ELR (cell line): ENCODE results near the gene PRR15L.
A peak's percentile ranks its signal among the peaks of the same experiment; 100 is the strongest.

Experiments used
- DNase-seq: peaks from one replicate; pipeline ENCODE4 v3.0.0-alpha.2; 2015; ENCODE audit warnings: low read depth

The PRR15L gene

DNA sequence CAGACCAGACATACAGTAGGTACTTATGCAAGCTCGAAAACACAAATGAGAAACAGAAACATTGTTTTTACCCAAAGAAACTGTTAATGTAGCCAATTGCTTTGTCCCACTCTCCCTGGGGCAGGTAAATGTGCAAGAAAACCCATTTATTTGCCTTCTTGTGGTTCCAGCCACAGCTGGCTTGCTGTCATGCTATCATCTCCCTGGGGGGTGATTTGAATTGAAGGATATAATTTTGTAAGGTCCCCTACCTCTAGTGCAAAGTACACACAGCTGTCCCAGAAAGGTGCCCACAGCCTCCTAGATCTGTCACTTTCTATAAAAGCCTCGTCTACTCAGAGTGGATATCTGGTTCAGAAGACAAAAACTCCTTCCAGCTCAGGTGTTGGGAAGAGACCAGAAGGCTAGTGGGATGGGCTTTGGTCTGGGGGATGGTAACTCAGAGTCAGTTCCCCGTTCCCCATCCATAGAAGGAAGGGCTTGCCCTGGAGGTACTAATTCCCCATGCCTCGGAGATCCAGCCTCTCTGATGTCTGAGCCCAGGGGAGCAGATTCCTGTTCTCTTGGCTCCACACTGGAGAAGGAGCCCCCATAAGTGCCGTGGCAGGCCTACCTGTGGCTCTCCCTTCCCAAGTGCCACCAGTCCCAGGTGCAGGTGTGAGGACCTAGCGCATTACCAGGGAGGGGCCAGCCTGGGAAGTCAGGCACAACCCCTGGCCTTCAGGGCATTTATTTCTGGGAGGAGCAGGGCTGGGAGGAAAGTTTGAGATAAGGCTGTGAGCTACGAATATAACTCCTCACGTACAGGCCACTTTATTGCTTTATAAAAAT, 2.4 kb upstream of the PRR15L start:
- no peak for DNase-seq

DNA sequence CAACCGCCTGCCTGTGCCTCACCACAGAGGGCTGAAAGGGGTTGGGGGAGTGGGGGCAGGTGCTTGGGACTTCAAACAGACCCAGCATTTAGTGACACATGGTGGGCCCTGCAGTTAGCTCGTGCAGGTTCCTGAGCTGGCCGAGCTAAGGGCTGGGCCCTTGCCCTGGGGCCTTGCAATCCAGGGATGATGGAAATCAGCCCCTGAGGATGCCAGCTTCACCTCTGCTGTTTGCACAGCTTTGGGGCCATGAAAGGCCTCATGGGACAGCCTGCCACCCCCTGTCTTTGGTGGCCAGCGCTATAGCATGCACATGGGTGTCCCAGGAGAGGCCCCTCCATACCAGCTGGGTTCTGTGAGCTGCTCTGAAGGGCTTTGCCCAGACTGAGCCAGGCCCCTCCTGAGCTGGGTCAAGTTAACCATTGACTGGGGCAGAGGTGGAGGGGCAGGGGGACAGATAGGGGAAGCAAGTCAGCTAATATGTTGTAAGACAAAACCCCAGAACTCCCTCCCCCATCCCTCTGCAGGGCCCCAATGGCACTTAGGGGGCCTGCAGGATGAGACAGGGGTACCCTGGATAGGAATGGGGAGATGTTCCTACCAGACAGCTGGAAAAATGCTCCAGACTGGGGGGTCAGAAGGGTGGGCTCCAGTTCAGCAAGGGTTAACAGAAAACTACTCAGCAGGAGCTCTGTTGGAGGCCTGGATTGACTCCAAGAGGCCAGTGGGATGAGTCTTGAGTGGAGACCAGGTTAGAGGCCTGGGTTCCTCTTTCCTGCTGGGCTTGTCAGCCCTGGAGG, 692 bp downstream of the PRR15L start:
- DNase-seq, result no peak

DNA sequence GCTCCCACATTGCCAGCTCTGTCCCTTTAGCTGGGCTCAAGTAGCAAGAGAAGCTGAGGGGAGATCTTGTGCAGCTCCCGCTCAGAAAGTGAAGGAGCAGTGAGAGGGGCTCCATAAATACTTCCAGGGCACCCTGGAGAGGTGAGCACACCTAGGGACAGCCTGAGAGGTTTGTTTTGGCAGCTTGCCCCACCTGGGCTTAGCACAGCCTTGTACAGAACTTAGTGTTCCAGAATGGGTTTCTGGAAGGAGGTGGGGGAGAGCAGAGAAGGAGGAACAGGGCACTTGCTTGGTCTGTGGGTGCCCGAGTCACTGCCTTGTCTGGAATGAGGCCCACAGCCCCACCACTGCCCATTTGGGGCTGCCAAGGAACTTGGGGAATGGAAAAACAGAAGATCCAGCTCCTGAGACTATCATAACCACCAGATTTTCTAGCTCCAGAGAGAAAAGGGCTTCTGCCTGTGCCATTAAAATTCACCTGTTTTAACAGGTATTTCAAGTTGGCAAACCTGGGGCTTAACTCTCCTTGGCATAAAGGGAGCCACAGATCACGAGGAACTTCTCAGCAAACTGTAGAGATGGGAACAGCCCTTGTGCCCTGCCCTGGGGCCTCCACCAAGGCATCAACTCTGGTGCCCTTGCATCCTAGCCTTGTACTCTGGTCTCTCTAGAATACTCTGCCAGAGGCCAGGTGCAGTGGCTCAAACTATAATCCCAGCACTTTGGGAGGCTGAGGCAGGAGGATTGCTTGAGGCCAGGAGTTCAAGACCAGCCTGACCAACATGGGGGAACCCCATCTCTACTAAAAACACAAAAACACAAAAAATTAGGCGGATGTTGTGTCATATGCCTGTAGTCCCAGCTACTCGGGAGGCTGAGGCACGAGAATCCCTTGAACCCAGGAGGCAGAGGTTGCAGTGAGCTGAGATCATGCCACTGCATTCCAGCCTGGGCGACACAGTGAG, 1.9 kb downstream of the PRR15L start:
- DNase-seq, result no peak

DNA sequence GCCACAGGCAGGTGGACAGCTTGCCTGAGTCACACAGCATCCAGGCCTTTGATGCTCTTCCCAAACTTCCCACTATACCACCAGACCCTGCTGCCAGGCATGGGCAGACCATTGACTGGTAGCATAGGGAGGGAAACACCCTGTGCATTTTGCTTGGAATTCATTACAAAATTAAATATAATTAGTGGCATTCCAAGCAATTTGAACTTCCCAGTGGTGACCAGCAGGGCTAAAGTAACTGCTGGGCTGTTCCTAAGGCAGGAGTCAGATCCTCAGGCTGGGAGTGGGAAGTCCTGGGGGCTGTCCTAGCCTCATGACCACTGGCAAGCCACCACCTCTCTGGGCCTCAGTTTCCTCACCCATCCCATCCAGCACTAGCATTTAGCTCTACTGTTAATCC, 3.8 kb downstream of the PRR15L start:
- DNase-seq, result peak; percentile 34

DNA sequence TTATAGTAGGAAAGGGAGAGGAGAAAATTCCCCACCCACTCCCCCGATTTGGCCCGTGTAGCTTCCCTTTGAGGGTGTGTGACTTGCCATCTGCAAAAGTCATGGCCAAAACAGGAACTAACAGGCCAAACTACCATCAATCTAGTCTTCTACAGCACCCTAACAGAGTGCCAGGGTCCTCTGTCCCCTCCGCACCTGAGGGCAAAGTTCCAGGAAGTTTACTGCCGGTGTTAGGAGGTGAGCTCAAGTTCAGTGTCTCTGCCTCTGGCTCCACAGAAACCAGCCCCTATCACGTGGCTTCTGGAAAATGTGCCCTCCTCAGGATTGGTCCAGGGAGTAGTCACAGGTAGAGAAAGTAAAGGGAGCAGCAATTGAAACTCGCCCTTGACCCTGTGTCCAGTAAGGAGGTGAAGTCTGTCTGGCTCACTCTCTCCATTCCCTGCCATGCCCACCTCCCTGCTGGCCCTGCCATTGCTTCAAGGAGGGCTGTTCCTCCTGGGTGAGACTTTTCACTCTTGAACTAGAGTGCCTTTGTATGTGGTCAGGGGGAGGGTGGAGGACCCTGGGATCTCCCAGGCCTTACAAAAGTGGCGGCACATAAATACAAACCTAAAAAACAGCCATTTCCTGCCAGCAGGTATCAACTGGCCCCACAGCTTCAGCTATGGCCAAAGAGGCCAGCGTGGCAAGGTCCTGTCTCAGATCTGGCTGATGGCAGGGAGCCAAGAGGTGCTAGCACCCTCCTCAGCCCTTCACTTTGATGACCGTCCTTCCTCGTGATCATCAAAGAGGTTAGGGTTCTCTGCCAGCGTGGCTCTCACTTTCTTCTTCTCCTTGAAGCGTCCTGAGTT, 5.3 kb downstream of the PRR15L start:
- no peak for DNase-seq

DNA sequence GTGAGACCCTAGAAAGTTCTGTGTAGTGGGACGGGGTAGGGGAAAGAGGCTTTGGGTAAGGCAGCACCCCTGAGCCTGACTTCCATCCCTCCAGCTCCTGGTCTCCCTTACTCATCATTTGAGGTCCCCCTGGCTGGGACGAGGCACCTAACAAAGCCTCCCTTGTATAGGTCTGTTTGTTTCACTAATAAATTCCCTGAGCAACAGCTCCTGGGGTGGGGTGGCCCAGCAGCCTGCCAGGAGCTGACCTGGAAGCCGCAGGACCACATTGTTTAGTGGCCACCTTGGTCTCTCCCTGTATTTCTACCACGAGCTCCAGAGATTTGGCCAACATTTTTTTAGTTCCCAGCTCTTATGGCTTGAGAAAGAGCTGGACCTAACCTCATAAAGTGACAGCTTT, 7.2 kb downstream of the PRR15L start:
- no peak for DNase-seq

DNA sequence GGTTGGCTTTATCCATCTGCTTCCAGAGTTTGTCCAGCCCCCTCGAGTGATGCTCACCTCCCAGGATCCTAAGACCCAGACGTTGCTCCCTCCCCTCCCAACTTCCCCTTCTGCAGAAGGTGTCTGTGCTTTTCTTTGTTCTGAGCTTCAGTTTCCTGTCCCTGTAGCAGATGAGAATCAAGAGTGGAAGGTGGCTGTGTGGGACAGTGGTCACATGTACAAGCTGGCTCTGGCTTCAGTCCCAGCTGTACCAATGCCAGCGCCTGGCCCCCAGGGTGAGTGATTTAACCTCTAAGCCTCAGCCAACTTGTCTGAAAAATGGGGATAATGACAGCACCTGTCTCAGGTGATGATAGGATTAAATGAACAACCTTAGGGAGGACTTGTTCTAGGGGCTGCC, 7.7 kb downstream of the PRR15L start:
- DNase-seq, result no peak

DNA sequence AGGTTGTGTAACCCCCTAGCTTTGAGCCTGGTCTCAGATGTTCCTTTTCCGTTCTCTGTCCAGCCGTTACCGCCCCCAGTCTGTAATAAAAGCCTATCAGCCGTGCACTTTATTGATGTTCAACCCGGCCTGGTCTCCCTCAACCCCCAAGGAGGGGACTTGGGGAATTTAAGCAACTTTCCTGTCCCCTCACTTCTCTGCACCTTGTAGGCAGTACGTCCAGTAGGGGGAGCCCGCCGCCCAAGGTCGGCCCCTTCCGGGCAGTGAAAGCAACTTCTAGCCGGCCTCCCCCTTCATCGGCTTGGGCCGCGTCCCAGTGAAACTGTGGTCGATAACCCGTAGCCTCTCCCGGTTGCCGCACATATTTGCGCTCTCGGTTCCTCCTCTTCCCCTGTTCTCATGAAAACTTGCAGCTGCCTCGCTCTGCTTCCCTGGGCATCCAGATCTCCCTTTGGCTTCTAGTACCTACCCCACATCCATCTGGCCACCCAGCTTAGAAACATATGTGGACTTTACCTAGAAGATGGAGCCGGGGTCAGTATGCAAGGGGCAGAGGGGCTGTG, 8.4 kb downstream of the PRR15L start:
- peak; percentile 88 for DNase-seq

DNA sequence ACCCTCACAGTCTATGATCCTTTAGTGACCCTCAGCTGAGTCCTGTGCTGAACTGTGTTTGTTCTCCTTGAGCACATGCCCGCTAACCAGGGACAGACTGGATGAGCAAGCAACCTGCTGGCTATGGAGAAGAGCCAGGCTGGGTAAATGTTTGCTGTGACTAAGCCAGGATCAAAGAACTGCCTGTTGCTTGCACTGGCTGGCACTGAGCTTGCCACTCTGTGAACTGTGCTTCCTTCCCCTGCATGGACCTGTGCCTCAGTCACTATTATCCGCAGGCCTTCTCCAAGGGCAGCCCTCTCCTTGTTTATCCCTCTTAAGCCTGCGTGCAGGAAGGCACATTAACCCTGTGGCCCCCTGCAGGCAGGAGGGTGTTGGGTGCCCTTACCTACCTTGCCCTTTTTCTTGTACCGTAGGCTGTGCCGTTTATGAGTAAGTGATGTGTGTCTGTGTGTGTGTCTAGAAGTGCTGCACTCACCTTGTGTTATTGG, 8.9 kb downstream of the PRR15L start:
- DNase-seq, result peak; percentile 27

DNA sequence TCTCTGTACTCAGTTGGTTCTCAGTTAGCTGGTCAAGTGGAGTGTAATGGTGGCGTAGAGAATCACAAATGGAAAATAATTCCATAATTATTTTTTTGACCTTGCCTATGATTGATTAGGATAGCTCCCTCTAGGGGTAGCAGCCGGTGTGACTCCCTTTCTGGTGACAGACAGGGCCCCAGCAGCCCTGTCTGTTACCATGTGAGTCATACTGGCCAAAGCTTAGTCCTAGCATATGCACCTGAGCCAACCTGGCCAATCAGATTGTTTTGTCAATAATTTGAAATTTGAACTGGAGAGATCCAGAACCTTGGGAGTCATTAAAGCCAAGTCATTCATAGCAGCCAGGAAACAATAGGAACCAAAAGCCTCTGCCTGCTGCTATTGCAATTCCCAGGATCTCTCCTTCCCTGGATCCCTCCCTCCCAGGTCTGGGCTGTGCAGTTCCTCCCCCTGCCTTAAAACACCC, 10.7 kb downstream of the PRR15L start:
- peak; percentile 94 for DNase-seq

DNA sequence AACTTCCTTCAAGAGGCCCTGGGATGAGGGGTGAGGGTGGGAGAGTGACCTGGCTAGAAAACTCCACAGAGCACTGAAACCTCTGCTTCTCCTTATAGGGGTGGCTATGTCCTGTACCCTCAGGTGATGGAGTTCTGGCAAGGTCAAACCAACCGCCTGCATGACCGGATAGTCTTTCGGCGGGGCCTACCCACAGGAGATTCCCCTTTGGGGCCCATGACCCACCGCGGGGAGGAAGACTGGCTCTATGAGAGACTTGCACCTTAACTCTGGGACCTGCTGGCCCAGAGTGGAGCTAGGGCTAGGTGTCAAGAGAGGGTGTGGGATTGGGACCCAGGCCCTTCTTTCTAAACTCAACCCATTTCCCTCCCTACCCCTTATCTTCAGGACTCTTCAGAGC, 11.2 kb downstream of the PRR15L start:
- no peak for DNase-seq

DNA sequence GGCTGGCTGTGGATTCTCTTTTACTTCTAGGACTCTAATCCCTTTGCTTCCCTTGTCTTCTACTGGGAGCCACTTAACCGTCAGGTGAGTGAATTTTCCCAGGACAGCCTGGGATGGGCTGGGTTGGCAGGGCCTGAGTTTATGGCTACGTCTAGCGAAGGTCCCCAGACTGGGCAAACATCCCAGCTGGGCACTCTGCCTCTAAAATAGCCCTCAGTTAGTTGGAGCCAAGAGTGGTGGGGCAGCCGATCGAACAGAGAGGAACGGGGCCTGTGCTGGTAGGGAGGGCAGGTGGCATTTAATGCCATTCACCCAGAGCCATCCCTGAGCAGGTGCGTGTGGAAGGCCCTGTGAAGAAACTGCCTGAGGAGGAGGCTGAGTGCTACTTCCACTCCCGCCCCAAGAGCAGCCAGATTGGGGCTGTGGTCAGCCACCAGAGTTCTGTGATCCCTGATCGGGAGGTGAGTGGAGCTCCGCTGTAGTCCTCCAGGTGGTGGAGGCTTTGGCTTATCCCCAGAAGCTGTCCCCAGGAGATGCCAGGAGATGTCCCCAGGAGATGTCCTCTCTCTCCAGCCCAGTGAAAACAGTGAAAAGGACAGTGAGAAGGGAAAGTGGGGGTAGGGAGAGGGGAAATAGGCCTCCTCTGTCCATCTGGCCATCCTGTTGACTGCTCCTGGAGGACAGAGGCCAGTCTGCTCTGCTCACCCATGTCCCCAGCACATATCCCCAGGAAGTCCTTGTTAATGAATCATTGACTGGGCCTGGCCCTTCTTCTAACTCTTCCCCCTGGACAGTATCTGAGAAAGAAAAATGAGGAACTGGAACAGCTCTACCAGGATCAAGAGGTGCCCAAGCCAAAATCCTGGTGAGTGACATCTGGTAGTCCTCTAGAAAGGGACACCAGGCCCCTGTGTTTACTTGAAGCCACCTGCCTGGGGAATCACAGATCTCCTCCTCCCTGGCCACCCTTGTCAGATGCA, 11.9 kb downstream of the PRR15L start:
- no peak for DNase-seq

DNA sequence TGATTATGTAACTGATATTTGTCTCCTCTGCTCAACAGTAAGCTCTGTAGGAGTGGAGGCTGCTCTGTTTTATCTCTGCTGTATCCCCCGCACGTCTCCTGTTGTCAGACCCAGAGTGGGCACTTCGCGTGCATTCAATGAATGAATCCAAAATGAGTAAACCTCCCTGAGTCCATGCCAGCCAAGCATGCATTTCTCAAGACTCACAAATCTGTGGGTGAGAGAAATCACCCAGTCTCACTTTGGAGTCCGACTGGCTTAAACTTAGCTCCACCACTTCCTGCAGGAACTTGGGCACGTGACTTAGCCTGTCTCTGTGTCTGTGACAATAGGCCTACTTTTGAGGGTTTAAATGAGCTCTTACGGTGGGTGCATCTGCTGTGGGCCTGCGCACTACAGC, 12.6 kb downstream of the PRR15L start:
- no peak for DNase-seq

DNA sequence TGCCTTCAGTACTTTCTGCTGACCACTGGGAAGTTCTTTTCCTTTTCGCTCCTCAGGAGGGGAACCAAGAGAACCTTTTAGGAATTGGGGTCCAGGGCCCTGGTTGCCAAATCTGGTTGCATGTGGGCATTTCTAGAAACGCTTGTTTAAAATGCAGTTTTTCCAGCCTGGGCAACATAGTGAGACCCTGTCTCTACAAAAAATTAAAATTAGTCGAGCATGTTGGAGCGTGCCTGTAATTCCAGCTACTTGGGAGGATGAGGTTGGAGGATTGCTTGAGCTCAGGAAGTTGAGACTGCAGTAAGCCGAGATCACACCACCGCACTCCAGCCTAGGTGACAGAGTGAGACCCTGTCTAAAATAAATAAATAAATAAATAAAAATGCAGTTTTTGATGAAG, 15.1 kb downstream of the PRR15L start:
- no peak for DNase-seq

DNA sequence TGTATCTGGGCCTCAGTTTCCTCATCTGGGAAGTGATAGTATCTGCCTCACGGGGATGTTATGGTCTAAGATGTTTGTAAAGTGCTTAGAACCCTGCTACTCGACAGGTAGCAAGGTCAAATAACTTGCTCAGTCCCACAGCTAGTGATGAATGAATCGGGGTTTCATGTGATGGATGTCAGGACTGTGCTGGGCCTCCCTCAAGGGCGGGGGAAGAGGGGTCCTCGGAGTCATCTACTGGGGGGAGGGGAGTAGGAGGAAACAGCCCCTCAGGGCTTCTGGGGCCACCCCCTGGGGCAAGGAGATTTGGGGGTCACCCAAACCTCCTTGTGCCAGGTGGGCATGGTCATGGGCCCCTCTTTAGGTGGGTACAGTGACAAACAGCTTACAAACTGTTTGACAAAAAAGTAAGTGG, 15.6 kb downstream of the PRR15L start:
- peak; percentile 19 for DNase-seq

DNA sequence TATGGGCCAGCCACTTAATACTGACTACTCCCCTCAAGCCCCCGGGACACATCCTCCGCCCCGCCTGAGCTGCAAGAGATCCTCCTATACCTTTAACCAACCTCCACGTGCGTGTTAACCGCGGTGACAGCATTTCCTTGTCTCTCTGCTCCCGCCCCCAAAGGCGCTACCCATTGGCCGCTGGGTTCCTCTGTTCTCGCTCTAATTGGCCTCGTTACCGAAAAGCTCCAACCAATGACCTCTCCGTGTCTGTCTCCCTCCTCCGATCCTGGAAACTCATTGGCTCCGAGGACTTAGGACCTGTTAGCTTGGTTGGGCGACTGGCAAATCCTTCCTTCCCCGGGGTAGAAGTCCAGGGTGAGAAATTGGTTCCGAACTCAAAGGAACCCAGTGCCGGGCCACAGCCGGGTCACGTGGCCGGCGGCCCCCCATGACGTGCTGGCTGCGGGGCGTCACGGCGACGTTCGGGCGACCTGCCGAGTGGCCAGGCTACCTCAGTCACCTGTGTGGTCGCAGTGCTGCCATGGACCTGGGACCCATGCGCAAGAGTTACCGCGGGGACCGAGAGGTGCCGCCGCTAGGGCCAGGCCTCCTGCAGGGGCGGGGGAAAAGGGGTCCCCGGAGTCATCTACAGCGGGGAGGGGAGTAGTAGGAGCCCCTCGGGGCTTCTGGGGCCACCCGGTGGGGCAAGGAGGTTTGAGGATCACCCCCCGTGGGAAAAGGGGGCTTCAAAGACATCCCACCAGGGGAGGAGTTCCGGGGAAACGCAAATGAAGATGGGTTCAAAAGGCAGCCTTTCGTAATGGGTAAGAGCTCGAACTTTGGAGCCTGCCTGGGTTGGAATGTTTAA, 16.2 kb downstream of the PRR15L start, which contains the start of gene PNPO:
Gene PNPO (plus strand): TSS at position 326 of the 850 bp plus-strand sequence. CDS start 105 bp downstream, at position 431.
- peak; percentile 100 for DNase-seq

DNA sequence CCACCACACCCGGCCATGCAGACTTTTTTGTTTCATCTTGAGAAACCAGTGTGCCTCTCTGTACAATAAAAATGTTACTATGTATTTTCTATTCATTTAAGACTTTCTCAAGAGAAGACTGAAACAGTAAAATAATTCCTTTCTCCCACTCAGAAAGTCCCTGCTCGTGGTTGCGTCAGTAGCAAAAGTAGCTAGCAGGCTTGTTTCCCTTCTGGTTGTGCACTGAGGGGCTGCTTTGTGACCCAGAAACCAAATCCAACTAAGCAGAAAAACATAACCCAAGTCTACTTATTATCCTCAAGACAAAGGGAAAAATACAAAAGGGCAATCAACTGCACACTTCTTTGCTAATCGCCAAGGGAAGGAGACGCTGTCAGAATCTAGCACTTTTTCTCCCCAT, 19.7 kb downstream of the PRR15L start:
- DNase-seq, result no peak

DNA sequence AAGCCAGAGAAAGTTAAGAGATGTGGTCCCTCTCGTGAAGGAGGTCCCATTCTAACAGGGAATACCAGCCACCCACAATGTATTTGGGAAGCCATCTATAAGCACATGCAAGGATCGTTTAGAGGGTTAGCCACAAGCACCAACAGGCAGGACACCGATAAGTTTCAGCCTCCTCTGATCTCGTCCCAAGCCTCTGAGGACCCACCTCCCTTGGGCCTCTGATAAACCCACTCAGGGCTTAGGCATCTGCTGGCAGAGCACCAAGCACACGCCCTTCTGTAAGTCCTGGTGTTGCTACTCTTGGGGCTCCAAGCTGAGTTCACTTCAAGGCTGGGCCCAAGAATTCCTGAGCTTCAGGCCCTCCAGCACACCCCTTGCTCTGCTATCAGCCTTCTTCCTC, 21.7 kb downstream of the PRR15L start:
- DNase-seq, result peak; percentile 95
